ENCODE measurements around the gene STIM1.

STIM1 gene

GRCh38 chr11:3830088-3830487, 25.4 kb upstream of the STIM1 start:
- no peak overlapping the region for H3K4me3 ChIP-seq (ENCODE audit: low read depth, low read length)

DNA sequence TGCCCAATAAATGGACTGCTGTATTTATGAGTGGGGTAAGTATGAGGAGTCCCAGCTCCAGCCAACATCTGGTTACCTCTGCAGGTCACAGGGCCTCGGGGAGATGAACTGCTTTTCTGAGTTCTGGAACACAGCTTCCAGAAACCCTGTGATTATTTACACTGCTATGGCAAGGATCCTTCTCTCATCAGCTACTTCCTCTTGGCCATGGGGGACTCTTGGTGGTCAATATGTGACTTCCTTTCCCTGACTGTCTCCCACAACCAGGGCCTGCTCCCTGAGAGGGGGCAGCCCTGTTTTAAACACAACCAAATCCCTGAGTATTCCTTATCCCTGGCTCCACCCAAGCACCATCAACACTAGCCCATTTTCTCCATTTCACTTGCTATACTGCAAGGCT, 24.7 kb upstream of the STIM1 start:
- no peak overlapping the region for H3K4me3 ChIP-seq (ENCODE audit: low read depth, low read length)

- no peak overlapping the region for H3K4me3 ChIP-seq (ENCODE audit: low read depth, low read length)
Observed at GRCh38 chr11:3831378-3832239, 23.9 kb upstream of the STIM1 start.

DNA sequence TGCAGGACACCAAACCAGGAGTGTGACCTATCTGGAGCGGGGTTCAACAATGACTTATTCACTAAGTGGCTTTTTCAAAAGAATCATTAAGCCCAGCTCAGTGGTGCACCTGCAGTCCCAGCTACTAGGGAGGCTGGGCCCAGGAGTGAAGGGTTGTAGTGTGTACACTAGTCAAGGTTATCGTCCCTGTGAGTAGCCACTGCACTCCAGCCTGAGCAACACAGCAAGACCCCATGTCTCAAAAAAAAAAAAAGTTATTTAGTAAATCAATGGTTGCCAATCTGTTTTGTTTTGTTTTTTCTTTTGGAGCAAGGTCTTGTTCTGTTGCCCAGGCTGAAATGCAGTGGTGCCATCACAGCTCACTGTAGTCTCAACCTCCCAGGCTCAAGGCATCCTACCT, 22.6 kb upstream of the STIM1 start:
- no peak overlapping the region for H3K4me3 ChIP-seq (ENCODE audit: low read depth, low read length)

- no peak overlapping the region for H3K4me3 ChIP-seq (ENCODE audit: low read depth, low read length)
Observed at GRCh38 chr11:3833449-3833848, 22.0 kb upstream of the STIM1 start.

DNA sequence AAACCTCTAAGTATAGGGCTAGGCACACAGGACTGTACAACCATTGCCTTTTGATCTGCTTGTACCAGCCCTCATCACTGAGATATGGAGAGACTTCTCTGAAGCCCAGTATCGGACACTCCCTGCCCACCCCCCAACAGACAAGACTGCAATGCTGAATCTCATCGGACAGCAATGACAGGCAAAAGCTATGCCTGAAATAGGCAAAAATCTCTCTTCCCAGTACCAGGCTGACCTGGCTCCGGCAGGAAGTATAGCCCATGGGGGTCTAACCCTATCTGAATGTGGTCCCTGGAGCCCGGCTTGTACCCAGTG, 21.2 kb upstream of the STIM1 start:
- H3K4me3 ChIP-seq (ENCODE audit: low read depth, low read length): no peak overlapping the region

GRCh38 chr11:3834664-3835461, 20.6 kb upstream of the STIM1 start:
- no peak overlapping the region for H3K4me3 ChIP-seq (ENCODE audit: low read depth, low read length)

GRCh38 chr11:3835751-3836150, 19.7 kb upstream of the STIM1 start:
- no peak overlapping the region for H3K4me3 ChIP-seq (ENCODE audit: low read depth, low read length)

DNA sequence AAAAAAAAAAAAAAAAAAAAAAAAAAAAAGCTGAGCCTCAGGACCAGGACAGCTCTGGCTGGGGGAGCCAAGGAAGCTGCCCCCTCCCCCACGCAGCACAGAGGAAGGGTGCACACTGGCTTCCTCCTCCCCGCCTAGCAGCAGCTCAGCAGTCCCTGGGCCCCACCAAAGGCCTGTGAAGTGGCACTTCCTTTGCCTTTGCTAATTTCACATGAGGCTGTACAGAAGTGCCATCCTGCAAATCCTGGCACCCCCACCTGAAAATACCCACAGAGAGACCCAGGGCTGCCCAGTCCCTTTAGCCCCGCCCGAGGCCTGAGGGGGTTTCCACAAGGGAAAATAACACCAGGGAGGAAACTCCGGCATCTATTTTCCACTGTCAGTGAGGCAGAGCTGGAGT, 18.6 kb upstream of the STIM1 start:
- H3K4me3 ChIP-seq (ENCODE audit: low read depth, low read length): no peak overlapping the region

DNA sequence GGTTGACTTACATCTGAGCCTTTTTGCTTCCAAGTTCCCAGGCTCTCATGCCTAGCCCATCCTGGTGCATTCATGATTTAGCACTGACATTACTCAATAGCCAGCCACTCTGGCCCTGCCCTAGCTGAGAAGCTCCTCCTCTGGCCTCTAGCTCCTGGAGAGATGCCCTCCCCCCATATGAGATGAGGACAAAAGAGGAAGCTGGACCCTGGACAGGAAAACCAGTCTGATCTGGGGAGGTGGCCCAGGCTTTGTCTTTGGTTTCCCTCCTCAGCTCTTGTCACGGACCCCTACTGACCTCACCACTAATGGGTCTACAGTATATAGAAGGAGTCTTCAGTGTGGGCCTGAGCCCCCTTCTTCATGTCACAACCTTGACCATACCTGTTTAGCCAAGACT, 17.7 kb upstream of the STIM1 start:
- no peak overlapping the region for H3K4me3 ChIP-seq (ENCODE audit: low read depth, low read length)

- no peak overlapping the region for H3K4me3 ChIP-seq (ENCODE audit: low read depth, low read length)
Observed at GRCh38 chr11:3838504-3838903, 17.0 kb upstream of the STIM1 start.

- peak overlapping the region; percentile 74 for H3K4me3 ChIP-seq (ENCODE audit: low read depth, low read length)
Observed at GRCh38 chr11:3840004-3840869, 15.2 kb upstream of the STIM1 start.

DNA sequence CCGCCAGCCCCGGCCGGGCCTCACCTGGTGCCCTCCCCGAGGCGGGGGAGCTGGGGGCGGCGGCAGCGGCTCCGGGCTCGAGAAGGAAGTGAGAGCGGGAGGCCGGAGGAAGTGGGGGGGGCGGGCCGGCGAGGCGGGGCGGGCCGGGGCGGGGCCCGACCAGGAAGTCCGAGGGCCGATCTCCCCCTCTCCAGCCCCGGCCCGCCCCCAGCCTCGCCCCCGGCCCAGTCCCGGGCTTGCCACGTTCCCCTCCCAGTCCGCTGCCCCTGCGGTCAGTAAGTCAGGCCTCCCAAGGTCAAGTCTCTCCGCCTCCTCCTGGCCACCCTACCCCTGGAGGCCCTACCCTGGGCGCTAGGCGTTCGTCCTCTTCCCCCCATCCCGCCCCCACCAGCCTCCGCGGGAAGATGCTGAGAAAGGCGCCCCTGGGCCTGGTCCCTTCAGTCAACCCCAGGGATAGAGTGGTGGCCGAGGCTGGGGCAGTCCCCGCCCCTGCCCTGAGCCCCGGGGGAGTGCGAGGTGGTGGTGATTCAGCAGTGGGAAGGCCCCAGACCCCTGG, 14.5 kb upstream of the STIM1 start, which contains the start of gene RHOG:
RHOG (minus strand) TSS at position 90 of the 556 bp plus-strand sequence. CDS start 12,821 bp downstream, outside the sequence.
- H3K4me3 ChIP-seq (ENCODE audit: low read depth, low read length): peak within 1 kb of the TSS; percentile 74

GRCh38 chr11:3841426-3842350, 13.8 kb upstream of the STIM1 start:
- H3K4me3 ChIP-seq (ENCODE audit: low read depth, low read length): peak overlapping the region; percentile 37

DNA sequence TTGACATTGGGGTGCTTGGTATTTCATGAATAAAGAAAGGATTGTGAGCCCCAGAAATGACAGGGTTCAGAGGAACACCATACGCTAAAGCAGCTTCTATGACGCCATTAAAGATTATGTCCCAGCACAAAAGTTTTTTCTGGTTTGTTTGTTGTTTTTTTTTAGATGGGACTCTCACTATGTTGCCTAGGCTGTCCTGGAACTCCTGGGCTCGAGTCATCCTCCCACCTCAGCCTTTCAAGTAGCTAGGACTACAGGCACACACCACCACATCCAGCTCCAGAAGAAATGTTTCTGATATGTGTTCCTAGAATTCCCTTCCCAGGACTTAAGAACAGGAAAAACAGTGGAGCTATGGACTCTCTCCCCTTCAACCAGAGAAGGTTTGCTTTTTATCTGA, 12.1 kb upstream of the STIM1 start:
- no peak overlapping the region for H3K4me3 ChIP-seq (ENCODE audit: low read depth, low read length)

- no peak overlapping the region for H3K4me3 ChIP-seq (ENCODE audit: low read depth, low read length)
Observed at GRCh38 chr11:3845246-3845645, 10.2 kb upstream of the STIM1 start.

GRCh38 chr11:3845670-3846069, 9.8 kb upstream of the STIM1 start:
- H3K4me3 ChIP-seq (ENCODE audit: low read depth, low read length): no peak overlapping the region

GRCh38 chr11:3849297-3849874, 6.1 kb upstream of the STIM1 start:
- no peak overlapping the region for H3K4me3 ChIP-seq (ENCODE audit: low read depth, low read length)

DNA sequence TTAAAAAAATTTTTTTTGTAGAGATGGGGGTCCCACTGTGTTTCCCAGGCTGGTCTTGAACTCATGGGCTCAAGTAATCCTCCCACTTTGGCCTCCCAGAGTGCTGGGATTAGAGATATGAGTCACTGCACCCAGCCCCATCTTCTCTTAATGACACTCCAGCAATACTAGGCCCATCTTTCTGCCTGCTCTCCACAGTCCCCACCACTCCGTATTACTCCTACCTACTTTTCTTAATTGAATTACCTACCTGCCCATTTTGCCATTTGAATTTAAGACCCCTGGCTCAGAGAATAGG, 2.0 kb upstream of the STIM1 start:
- H3K4me3 ChIP-seq (ENCODE audit: low read depth, low read length): no peak overlapping the region
